Stimulated activated CD4-positive, alpha-beta T cell treated with anti-CD3 and anti-CD28 coated beads, Interleukin-2, amount 100 ng/mL, for 4 hours (primary cell): ENCODE results near the gene AJUBA.
A peak's percentile ranks its signal among the peaks of the same experiment; 100 is the strongest.
"Not testable (repeated sequence)": the region's sequence is repeated elsewhere in the genome, so short reads cannot be mapped to it uniquely, and the experiment has no call there.

Experiments used
- DNase-seq: peaks from one replicate; pipeline ENCODE4 v3.0.0-alpha.2; 2020; ENCODE audit warnings: low read depth

Gene AJUBA

DNA sequence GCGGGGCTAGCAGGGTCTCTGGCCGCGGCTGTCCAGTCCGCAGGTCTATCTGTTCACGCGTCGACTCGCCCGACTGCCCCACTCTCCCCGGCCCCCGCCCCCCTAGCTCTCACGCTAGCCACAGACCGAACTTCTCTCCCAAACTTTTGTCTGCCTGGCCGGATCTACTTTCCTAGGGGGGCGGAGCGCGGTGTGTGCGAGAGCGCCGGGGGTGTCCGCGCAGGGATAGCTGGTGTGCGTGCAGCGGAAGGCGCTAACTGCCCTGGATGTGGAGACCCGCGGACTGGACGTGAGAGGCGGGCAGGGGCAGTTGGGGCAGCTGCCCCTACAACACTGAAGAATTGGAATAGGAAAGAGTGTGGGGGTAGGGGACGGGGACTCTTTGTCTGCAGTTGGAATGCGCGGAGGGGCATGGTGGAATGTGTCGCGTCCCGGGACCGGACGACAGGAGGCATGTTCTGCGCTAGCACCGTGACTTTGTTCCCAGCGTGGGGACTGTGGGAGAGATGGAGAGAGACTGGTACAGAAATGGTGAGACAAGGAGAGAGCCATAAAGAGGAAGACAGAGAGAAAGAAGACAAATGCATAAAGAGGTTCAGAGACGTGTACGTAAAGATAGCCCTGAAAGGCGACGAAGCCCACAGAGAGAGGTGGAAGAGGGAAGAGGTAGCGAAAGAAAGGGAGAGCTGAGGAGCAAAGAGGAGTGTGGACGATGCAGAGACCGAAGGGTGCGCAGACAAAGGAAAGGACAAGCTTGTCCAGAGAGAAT, at the start of gene AJUBA:
Gene AJUBA (minus strand): TSS at position 75 of the 769 bp plus-strand sequence. CDS start 285 bp downstream, outside the sequence.
- DNase-seq, result peak; percentile 64

DNA sequence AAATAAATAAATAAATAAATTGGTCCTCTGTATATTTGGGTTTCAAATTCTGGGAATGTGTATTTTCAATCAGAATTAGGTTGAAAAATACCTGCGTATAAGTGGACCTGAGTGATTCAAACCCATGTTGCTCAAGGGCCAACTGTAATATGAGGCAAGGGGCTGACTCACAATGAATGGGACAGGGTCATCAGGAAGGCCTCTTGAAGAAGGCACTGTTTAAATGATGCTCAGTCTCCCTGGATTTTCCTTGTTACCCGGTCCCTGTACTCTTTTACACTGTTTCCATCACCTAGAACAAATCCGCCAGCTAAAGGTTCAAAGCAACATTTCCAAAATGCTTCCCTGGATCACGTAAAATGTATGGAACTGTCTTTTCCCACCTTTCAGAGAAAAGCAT, 48.6 kb upstream of the AJUBA start:
- DNase-seq, result no peak

DNA sequence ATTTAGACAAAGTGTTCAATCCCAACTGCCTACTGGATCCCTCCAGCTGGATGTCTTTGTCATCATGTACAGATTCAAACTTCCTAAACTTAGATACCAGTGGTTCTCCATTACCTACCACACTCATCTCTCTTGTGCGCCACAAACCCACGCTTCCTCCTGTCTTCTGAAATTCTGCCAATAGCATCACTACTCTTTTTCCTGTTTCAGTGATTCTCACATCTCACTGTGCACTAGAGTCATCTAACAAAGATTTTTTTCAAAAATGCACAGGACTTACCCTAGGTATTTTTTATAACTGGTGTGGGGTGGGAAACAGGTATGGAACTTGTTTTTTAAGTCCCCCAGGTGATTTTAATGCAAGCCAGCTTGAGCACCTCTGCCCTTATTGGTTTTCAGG, 46.4 kb upstream of the AJUBA start:
- no peak for DNase-seq

DNA sequence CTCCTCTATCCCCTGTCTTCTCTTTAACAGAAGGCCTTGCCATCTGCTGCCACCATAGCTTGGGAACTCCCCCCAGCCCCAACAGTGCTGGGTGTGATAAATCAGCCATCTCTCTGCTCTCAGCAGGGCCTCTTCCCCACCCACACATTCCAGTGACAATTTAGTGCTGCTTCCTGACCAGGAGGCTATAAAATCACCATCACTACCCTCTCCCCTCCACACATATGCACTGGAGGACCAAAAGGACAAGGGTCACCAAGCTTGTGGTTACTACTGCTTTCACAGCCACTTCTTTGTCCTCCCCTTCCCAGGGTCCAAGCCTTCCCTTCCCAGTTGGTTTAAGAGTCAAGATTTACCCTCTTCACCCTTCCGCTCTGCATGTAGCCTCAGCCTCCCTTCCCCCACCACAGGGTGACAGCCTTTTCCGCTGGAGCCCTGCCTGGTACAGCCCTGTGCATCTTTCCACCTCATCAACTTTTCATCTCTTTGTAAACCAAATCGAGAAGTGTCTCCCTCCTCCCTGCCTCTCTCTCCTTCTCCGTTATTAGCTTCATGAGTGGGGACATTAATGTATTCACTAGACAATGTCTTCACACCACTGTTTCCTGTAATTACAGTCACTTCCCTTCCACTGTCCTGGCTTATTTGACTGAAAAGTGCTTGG, 42.9 kb upstream of the AJUBA start:
- no peak for DNase-seq

DNA sequence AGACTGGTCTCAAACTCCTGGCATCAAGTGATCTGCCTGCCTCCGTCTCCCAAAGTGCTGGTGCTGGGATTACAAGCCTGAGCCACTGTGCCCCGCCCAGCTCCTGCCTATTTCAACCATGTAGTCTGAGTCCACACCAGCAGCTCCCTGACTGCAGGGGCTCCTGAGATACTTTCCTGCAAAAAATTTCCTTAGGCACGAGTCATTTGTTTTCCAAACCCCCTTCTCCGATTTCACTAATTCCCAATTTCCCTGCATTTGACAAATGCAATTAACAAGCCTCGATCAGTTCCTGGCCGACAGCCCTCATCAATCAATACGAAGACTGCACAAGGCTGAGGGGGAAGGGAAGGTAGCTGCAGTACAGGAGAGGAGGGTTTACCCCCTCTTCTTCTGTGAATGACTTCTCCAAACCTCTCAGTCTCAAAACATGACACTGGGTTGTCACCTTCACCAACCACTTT, 42.3 kb upstream of the AJUBA start:
- no peak for DNase-seq

DNA sequence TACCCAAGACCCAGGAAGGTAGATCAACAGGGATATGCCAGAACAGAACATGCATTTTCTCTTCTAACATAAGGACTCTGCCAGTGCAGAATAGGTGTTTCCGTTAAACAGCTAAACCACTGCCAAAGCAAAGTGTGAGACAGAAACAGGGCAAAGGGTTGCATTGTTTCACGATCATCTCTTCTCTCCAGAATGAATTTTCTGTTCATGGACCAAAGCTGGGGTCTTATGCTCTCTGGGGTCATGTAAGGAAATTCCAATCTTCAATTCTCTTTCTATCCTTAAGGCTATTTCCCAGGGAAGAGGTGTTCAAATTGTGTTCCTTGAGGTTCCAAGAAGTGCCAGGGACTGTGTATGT, 41.4 kb upstream of the AJUBA start:
- no peak for DNase-seq

DNA sequence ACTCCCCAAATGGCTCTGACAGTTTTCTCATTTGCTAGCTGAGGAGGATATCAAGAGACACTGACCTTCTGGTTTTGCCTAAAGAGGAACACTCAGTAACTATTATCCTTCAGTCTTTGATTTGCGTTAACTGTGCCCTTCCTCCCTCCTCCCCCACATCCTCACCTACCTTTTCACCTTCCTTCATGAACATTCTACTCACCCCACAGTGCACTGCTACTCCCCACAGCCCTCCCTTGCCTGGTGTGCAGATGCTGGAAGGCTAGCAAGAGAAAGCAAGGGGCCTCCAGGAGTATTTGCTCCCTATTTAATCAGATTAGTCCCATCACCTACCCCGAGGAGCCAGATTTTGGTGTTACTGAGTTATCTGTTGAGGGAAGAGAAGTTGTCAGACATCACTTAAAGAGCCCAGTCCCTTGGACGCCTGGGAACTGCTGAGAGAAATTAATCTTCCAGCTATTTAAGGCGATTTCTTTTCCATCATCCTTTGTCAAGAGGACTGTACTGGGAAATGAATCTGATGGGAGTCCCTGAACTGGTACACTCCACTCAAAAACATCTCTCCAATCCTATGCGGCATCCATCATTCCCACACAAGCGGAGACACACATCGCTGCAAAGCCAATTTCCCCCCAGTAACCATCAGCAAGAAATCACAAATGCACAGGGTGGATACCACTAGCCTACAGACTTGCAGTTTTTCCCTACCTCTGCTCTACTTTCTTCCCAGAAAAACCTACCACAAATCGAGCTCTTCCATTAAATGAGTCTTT, 40.9 kb upstream of the AJUBA start:
- DNase-seq, result no peak

DNA sequence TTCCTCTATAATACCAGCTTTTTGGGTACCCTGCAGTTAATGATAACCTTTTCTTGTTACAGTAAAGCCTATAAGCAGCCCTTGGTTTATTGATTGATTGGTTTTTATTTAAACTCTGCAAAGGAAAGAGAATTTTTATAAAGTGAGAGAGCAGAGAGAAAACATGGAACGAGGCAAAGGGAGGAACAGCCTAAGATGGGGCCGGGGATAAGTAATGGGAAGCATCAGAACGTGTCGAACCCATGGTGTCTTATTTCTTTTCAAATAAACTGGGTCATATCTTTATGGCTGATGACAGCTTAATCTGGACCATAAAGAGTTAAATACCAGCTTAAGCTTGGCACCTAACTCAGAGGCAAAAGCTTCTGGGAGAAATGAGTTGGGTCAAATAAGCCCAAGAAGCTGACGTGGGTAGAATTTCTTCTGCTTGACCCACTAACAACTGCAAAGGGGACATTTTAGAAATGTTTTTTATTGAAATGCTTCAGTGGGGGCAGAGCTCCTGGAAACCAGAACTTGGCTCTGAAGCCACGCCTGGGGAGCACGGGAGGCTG, 39.6 kb upstream of the AJUBA start:
- DNase-seq, result no peak

DNA sequence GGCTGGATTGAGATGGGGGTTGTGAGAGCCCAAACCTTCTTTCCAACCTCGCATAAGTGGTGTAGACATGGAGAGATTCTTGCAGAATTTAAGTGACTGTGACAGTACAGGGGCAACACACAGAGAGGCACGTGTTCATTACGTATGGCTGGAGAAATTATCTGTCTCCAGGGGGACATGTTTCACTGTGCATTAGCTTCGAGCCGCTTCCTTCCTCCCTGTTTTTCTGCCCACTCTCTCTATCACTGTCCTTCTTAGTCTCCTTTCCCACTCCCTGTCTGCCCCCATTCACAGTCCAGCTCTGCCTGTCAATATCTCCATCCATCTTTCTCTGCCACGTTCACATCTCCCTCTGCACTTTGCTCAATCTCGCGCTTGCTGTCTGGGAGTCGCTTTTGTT, 39.1 kb upstream of the AJUBA start:
- DNase-seq, result no peak

DNA sequence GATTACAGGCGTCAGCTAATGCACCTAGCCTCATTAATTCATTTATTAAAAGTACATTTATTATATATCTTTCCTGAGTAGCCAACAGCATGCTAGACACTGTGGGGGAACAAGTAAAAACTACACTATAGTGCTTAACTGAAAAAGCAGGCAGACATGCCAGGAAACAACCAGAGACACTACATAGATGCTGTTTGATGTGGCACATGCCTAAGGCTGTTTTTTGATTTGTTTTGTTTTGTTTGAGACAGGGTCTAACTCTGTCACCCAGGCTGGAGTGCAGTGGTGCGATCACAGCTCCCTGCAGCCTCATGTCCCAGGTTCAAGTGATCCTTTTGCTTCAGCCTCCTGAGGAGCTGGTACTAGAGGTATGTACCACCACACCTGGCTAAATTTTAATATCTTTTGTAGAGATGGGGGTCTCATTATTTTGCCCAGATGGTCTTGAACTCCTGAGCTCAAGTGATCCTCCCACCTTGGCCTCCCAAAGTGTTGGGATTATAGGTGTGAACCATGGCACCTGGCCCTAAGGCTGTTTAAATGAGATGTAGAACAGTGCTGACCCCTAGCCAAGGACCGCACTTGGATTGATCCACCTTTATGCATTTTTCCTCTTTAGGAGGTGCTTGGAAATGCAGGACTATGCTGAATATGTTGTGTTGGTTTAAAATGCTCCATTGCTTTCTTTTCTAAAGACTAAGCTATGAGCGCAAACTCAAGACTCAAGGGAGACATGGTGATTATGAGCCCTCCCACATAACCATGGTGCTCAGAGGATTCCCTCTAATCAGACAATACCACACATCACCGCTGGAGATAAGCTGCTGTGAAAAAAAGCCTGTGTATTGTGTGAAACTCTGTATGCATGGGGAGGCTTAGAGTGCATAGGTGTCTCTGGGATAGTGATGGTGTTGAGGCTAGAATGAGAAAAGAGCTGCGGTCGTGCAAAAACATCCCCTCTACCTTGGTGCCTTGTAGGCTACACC, 38.1 kb upstream of the AJUBA start:
- no peak for DNase-seq

DNA sequence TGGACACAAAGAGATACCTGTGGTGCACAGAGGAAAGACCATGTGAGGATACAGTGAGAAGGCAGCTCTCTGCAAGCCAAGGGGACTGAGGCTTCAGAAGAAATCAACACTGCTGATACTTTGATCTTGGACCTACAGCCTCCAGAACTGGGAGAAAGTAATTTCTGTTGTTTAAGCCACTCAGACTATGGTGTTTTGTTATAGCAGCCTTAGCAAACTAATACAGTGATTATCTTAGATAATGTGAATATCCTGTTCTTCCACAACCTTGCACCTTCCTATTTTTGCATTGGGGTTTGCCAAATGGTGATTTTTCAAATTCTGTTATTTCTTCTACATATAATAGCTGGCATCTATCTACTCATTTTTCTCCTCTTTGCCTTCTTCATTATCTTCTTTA, 35.8 kb upstream of the AJUBA start:
- no peak for DNase-seq

DNA sequence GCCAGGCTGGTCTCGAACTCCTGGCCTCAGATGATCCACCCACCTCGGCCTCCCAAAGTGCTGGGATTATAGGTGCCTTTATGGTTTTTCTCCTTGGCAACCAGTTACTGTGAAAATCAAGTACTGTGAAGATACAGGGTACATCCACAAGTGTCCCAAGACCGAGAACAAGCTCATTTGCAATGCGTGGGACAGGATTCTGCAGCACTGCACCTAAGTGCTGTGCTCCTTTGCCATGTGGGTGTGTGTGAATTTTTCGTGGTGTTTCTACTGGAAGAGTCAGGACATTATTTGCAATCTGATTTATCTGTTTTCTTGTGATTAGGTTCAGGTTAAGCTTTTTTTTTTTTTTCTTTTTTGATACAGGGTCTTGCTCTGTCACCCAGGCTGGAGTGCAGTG, 34.7 kb upstream of the AJUBA start:
- no peak for DNase-seq

DNA sequence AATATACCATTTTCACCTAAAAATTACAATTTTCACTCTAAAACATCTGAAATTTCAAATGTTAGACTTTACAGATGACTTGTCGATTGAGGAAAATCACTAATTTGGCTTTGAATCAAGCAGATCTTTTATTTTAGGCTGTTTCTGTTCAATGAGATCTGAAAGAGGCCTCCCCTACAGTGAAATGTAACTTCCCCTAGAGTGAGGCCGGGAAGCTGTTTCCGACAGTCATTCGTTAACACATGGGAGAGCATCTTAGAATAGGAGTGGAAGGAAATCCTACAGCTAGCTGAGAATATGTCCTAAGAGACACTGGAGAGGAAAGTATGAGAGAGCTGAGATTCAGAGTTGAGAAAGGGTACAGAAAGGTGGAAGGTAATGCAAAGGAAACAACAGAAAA, 33.3 kb upstream of the AJUBA start:
- DNase-seq, result no peak

DNA sequence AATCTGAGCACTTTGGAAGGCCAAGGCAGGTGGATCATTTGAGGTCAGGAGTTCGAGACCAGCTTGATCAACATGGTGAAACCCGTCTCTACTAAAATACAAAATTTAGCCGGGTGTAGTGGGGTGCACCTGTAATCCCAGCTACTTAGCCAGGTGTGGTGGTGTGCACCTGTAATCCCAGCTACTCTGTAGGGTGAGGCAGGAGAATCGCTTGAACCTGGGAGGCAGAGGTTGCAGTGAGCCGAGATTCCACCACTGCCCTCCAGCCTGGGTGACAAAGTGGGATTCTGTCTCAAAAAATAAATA, 31.4 kb upstream of the AJUBA start:
- not testable (repeated sequence) for DNase-seq

DNA sequence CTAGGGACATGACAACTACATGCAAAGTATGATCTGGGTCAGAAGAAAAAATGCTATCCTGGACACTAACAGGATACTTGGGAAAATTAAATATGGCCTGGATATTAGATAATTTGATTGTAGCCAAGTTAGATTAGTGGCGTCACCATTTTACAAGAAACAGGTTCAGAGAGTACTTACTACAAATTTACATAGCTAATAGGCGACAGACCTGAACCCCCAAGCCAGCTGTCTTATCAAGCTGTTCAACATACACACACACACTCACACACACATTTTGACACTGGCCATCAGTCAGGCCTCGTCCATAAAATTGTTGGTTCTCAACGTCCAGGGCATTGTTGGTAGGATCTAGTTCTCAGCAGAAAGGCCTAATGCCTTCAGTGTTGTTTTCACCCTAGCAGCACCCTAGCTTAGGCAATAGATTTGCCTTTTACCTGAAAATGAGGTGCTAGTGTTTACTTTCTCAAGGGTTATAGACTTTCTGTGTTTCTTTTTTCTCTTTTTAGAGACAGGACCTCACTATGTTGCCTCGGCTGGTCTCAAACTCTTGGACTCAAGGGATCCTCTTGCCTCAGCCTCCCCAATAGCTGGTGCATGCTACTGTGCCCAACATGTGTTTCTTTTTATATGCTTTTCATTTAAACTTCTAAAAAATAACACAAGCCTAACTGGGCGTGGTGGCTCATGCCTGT, 30.9 kb upstream of the AJUBA start:
- DNase-seq, result no peak

DNA sequence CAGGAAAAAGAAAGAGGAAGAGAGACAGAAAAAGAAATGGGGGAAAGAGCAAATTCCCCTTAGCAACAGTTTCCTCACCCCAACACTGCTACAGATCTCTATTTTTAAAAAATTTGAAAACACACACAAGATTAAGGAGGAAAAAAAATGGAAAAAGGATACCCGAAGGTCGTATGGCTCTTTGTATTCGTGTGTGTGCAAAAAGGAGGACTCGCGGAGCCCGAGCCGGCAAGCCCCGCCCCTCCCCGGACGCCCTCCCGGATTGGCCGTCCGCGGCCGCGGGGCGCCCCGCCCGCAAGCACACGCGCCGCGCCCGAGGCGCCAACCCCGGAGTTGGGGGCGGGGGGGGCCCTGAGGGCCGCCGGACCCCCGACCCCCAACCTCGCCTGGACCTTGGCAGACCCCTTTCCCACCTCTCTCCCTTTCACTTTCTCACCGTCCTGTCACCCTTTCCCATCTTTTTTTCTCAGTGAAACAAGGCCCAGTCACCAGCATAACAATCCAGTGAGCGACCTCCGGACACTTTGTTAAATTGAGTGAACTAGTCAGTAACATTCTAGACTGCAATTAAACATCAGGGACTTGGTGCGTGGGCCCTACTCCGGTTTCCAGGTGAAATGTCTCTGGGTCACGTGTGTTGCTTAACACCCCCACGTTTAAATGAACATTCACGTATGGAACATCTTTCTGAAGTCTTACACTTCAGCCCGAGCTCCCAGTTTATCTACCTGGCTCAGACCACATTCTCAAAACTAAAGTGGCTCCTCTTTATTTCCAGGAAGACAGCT, 27.8 kb upstream of the AJUBA start, which contains the start of gene C14orf93:
Gene C14orf93 (minus strand): TSS at position 205 of the 788 bp plus-strand sequence. CDS start 11,120 bp downstream, outside the sequence.
- peak; percentile 74 for DNase-seq

DNA sequence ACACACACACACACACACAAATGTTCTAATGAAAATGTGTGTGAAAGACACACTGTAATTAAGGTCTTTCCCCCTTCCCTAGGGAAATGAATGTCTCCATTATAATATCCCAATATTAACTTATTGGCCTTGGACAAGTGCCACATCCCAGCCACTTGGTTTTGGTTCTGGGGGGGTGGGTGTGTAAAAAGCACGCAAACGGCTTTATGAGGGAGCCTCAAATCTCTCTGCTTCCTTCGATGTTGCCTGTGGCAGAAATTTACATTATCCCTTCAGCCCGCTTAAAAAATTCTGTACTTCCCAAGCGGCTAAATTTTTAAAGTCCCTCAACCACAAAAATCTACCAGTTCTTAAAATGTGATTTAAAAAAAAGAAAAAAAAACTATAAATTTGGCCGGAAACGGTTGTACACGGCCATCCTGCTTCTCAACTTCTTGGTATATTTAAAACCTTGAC, 27.2 kb upstream of the AJUBA start:
- DNase-seq, result no peak

DNA sequence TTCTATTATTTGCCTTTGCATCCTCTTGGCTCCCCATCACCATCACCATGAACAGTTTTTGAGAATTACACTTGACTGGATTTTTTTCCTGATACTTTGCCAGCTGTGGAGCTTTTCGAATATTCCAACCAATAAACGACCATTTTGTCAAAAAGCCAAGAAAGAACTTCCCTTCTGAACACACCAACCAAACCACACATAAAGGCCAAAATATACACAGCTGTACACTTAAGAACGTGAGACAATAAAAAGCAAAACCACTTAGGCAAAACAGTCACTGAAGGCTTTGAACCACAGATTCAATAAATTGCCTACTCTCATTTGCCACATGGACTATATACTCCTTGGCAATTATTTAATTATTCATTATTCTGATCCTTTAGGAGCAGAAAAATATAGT, 26.5 kb upstream of the AJUBA start:
- no peak for DNase-seq

DNA sequence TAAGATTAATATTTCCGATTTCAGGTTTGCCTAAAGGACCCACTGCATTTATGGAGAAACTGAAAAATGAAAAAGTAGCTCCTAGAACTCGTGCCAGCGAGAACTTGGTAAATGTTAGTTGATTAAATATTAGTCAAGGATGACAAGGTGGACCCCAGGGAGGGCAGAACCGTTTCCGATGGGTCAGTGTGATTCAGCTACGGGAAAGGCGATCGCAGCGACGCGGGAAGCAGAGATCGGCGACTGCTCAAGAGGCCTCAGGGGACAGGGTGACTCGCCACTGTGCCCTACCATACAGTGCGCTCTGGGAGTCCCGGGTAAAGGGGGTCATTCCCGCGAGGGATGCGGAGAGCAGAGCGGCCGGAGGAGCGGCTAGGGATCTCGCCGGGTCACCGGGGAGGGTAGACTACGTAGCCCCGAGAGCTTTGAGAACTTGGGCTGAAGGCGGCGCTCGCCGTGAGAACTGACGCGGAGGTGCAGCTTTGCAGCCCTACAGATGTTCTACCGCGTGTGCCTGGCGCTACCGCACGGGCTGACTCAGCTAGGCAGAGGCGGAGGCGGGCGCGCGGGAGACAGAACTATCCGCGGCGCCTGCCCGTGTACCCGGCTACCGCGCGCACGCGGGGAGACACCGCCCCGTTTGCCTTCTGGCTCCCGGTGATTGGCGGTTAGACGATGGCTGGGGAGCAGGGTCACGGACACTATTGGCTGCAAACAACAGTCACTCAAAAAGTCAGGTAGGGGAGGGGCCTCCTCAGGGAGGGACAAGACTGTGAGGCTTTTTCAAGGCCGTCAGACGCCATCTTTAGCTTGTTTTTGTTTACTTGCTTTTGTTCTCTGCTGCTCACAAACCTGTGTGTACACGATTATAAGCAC, 24.4 kb upstream of the AJUBA start:
- DNase-seq, result peak; percentile 98
